NT2/D1 (cell line): ENCODE data around the gene C22orf15.

Source experiments
- SUZ12 ChIP-seq: IDR thresholded peaks from 2 replicates; pipeline ENCODE4 v1.6.1; 2011; ENCODE audit not compliant: insufficient read length, insufficient read depth; ENCODE audit errors: extremely low read depth
- YY1 ChIP-seq: IDR thresholded peaks from 2 replicates; pipeline ENCODE4 v1.6.1; 2011; ENCODE audit not compliant: insufficient read length, insufficient read depth
- ZNF274 ChIP-seq: IDR thresholded peaks from 2 replicates; pipeline ENCODE4 v1.6.1; 2011; ENCODE audit warnings: mild to moderate bottlenecking, low read depth, low read length

DNA sequence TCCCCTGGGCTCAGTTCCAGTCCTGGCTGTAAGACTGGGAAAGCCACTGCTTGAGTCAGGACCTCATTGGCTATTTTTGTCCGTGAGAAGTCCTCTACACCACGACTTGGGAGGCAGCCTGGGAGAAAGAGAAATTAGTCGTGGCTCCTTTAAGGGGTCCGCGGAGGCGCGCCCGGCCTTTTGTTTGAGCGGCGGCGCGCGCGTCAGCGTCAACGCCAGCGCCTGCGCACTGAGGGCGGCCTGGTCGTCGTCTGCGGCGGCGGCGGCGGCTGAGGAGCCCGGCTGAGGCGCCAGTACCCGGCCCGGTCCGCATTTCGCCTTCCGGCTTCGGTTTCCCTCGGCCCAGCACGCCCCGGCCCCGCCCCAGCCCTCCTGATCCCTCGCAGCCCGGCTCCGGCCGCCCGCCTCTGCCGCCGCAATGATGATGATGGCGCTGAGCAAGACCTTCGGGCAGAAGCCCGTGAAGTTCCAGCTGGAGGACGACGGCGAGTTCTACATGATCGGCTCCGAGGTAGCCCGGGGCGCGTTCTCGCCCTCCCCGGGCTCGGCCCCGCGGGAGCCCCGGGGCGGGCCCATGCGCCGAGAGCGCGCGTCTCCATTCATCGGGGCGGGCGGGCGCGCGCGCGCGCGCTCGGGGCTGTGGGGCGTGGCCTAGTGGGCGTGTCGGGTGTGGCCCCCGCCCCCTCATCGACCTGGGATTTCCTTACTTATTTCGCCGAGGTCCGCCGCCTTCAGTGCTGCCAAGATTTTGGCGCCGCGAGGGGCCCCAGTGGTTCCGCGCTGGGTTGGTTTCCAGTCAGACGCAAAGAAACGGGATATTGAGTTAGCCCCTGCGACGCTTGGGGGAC, 24.2 kb downstream of the C22orf15 start, which contains the start of gene SMARCB1:
- TF ChIP-seq YY1 = no peak
- no peak for TF ChIP-seq ZNF274
- TF ChIP-seq SUZ12 = no peak
